MM.1S (cell line): ENCODE data around the gene BEAN1.

ENCODE experiments used
- EZH2 ChIP-seq: fragments of 300-600 bp; sonication (generic); optimal IDR thresholded peaks from 2 replicates; pipeline ENCODE3; 2017; ENCODE audit warnings: low read depth, mild to moderate bottlenecking, antibody characterized with exemption, low read length, mixed read lengths
- EZH2phosphoT487 ChIP-seq: fragments of 300-600 bp; sonication (generic); IDR thresholded peaks from 2 replicates; pipeline ENCODE4 v1.6.1; 2018; ENCODE audit warnings: antibody characterized with exemption, low read length
- TF ChIP-seq, protein P1 (sequence below): fragments of 300-600 bp; sonication (generic); IDR thresholded peaks from 2 replicates; pipeline ENCODE4 v1.5.1; 2016; ENCODE audit warnings: antibody characterized with exemption, low read length, mixed read lengths

DNA sequence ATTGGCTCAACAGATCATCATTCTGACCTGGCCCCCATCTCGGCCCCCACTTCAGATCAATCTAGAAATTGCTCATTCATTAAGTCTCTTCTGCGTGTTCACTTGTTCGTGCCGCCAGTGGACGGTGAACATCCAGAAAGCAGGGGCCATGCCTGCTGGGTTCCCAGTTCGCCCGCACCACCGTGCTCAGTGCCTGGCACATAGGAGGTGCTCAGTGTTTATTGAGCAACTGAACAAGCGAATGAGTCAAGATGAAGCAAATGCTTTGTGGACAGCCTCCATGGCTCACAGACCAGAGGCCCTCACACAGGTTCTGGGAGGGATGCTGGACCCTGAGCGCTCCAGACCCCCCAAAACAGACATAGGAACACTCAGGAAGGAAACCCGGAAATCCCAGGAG lies 13.9 kb downstream of the BEAN1 start:
- TF ChIP-seq EZH2 = no peak
- TF ChIP-seq, protein P1, sequence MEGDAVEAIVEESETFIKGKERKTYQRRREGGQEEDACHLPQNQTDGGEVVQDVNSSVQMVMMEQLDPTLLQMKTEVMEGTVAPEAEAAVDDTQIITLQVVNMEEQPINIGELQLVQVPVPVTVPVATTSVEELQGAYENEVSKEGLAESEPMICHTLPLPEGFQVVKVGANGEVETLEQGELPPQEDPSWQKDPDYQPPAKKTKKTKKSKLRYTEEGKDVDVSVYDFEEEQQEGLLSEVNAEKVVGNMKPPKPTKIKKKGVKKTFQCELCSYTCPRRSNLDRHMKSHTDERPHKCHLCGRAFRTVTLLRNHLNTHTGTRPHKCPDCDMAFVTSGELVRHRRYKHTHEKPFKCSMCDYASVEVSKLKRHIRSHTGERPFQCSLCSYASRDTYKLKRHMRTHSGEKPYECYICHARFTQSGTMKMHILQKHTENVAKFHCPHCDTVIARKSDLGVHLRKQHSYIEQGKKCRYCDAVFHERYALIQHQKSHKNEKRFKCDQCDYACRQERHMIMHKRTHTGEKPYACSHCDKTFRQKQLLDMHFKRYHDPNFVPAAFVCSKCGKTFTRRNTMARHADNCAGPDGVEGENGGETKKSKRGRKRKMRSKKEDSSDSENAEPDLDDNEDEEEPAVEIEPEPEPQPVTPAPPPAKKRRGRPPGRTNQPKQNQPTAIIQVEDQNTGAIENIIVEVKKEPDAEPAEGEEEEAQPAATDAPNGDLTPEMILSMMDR = no peak
- TF ChIP-seq EZH2phosphoT487 = no peak
